PFSK-1 (cell line): Measurements from ENCODE around the gene ST6GAL2.

ENCODE experiments used
- FOXP2 ChIP-seq: optimal IDR thresholded peaks from 2 replicates; pipeline ENCODE3; 2011; ENCODE audit warnings: borderline replicate concordance, control low read depth, inconsistent platforms; ENCODE audit not compliant: insufficient read depth; ENCODE audit errors: extremely low read length, extremely low read depth
- POLR2AphosphoS5 ChIP-seq: IDR thresholded peaks from 2 replicates; pipeline ENCODE4 v1.6.1; 2012; ENCODE audit warnings: low read depth, mild to moderate bottlenecking, control low read depth, low read length, moderate library complexity
- SIN3A ChIP-seq: IDR thresholded peaks from 2 replicates; pipeline ENCODE4 v1.6.1; 2012; ENCODE audit warnings: mild to moderate bottlenecking, low read length, moderate library complexity, borderline replicate concordance; ENCODE audit not compliant: insufficient read depth
- TAF1 ChIP-seq: IDR thresholded peaks from 2 replicates; pipeline ENCODE4 v1.6.1; 2012; ENCODE audit warnings: low read length, control low read depth, borderline replicate concordance; ENCODE audit not compliant: insufficient read depth
- TF ChIP-seq, protein P1 (sequence below), 2 experiments: IDR thresholded peaks; 2 replicates each; pipeline versions ENCODE4 v1.6.1 to v1.8.0; 2011 to 2012; ENCODE audit warnings: low read depth in 2 of 2, low read length in 2 of 2, control low read depth in 1 of 2, inconsistent platforms in 1 of 2, mild to moderate bottlenecking in 1 of 2, moderate library complexity in 1 of 2; ENCODE audit not compliant: insufficient read depth in 1 of 2

ST6GAL2 gene

GRCh38 chr2:106805716-106806115 lies 80.3 kb downstream of the ST6GAL2 start:
- no peak for TF ChIP-seq TAF1
- no peak for TF ChIP-seq FOXP2
- TF ChIP-seq, protein P1, sequence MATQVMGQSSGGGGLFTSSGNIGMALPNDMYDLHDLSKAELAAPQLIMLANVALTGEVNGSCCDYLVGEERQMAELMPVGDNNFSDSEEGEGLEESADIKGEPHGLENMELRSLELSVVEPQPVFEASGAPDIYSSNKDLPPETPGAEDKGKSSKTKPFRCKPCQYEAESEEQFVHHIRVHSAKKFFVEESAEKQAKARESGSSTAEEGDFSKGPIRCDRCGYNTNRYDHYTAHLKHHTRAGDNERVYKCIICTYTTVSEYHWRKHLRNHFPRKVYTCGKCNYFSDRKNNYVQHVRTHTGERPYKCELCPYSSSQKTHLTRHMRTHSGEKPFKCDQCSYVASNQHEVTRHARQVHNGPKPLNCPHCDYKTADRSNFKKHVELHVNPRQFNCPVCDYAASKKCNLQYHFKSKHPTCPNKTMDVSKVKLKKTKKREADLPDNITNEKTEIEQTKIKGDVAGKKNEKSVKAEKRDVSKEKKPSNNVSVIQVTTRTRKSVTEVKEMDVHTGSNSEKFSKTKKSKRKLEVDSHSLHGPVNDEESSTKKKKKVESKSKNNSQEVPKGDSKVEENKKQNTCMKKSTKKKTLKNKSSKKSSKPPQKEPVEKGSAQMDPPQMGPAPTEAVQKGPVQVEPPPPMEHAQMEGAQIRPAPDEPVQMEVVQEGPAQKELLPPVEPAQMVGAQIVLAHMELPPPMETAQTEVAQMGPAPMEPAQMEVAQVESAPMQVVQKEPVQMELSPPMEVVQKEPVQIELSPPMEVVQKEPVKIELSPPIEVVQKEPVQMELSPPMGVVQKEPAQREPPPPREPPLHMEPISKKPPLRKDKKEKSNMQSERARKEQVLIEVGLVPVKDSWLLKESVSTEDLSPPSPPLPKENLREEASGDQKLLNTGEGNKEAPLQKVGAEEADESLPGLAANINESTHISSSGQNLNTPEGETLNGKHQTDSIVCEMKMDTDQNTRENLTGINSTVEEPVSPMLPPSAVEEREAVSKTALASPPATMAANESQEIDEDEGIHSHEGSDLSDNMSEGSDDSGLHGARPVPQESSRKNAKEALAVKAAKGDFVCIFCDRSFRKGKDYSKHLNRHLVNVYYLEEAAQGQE (IDR thresholded peaks at IDR 0.05; ENCODE audit: insufficient read depth in 1 of 2, low read depth in 2 of 2, low read length in 2 of 2) = no peak
- no peak for TF ChIP-seq POLR2AphosphoS5
- TF ChIP-seq SIN3A = no peak

DNA sequence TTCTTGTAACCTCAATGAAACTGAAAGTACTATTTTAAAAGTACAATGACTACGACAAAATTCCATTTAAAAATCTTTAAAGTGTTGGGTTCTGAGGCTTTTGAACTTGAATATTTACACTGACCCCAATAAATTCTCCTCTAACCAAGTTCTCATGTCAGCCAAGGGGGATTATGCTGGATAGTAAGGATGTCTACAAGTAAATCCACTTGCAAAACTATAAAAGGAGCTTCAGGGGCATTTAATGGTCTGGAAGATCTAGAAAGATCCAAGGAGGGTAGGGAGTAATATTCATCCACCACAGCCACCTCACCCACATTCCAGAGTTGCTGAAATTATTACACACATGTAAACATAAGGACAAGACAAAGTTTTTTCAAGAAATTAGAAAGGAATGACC lies 81.8 kb downstream of the ST6GAL2 start:
- TF ChIP-seq TAF1 = no peak
- TF ChIP-seq SIN3A = no peak

DNA sequence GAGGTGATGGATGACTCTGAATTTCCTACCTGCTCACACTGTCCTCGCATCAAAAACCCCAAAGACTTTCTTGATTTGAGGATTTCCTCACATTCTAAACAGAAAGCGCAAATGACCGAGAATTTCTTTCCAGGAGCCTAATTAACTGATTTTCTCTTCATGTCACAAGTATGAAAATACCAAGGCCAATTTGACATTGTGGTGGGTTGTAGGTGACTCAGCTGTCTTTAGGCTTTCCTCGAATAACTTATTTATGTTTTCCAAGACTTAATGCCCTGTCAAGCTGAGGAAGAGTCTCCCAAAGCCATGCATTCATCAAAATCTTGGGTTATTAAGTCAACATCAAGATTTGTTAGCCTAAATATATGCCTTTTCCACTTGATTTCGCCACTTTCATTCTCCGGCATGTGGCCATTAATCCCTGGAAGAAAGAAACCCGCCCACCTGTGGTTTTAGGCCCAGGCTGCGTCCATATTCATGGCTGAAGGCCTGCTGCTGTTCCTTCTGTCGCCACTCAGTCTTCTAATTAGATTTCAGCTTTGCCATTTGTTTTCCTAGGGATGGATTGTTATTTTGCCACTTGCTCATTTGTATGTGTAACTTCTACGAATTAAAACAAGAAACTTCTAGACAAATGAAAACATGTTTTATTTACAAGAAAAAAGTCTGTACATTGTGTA lies 84.9 kb downstream of the ST6GAL2 start:
- no peak for TF ChIP-seq SIN3A
- TF ChIP-seq, protein P1 (IDR thresholded peaks at IDR 0.05; ENCODE audit: insufficient read depth in 1 of 2, low read depth in 2 of 2, low read length in 2 of 2) = no peak
- no peak for TF ChIP-seq TAF1
- TF ChIP-seq FOXP2 = no peak

GRCh38 chr2:106800180-106800579 lies 85.8 kb downstream of the ST6GAL2 start:
- TF ChIP-seq, protein P1 (IDR thresholded peaks at IDR 0.05; ENCODE audit: insufficient read depth in 1 of 2, low read depth in 2 of 2, low read length in 2 of 2) = no peak
- no peak for TF ChIP-seq POLR2AphosphoS5
- no peak for TF ChIP-seq SIN3A
- no peak for TF ChIP-seq TAF1
- no peak for TF ChIP-seq FOXP2

GRCh38 chr2:106798826-106799552 lies 87.0 kb downstream of the ST6GAL2 start:
- TF ChIP-seq, protein P1 (IDR thresholded peaks at IDR 0.05; ENCODE audit: insufficient read depth in 1 of 2, low read depth in 2 of 2, low read length in 2 of 2) = no peak
- TF ChIP-seq POLR2AphosphoS5 = no peak
